K562 (cell line): ENCODE results near the gene RBBP4. TPM values are rescaled to one million over a fixed set of nuclear protein-coding genes. Genes with fewer than 3 reads are reported as not detected.

Experiments
- BRD9 ChIP-seq: fragments of 450-650 bp; IDR thresholded peaks from 2 replicates; pipeline ENCODE4 v1.6.1; 2018; ENCODE audit warnings: low read depth; ENCODE audit not compliant: partially characterized antibody
- GABPA ChIP-seq: fragments of 200-800 bp; sonication (Bioruptor generic); conservative IDR thresholded peaks from 2 replicates; pipeline ENCODE4 v1.6.1; 2016; ENCODE audit warnings: low read depth, missing genetic modification characterization, missing compliant biosample characterization
- MAFF ChIP-seq: IDR thresholded peaks from 2 replicates; pipeline ENCODE4 v1.6.1; 2012; ENCODE audit warnings: low read length, improper control_type of control experiment
- NFATC3 ChIP-seq: fragments of 450-650 bp; IDR thresholded peaks from 2 replicates; pipeline ENCODE4 v1.6.1; 2017; ENCODE audit warnings: mild to moderate bottlenecking
- PHF8 ChIP-seq: fragments of 200-600 bp; sonication (generic); IDR thresholded peaks from 2 replicates; pipeline ENCODE4 v1.6.1; 2012; ENCODE audit warnings: mixed run types, mild to moderate bottlenecking, inconsistent platforms, low read length, moderate library complexity, borderline replicate concordance
- POLR2AphosphoS5 ChIP-seq: IDR thresholded peaks from 2 replicates; pipeline ENCODE4 v1.6.1; 2011; ENCODE audit warnings: mild to moderate bottlenecking, low read depth, low read length, moderate library complexity; ENCODE audit not compliant: control insufficient read depth, insufficient read depth
- RAD51 ChIP-seq: fragments of 450-650 bp; IDR thresholded peaks from 2 replicates; pipeline ENCODE4 v1.7.1; 2016; ENCODE audit warnings: low read depth, mild to moderate bottlenecking, borderline replicate concordance
- RBBP5 ChIP-seq: fragments of 200-600 bp; sonication (generic); IDR thresholded peaks from 2 replicates; pipeline ENCODE4 v1.6.1; 2012; ENCODE audit warnings: borderline replicate concordance, mild to moderate bottlenecking, low read length, control low read depth, inconsistent platforms; ENCODE audit not compliant: insufficient read depth, poor library complexity, severe bottlenecking
- RUNX1 ChIP-seq: sonication (generic); IDR thresholded peaks from 2 replicates; pipeline ENCODE4 v1.6.1; 2016; ENCODE audit warnings: antibody characterized with exemption, low read depth
- SMARCE1 ChIP-seq: fragments of 450-650 bp; IDR thresholded peaks from 2 replicates; pipeline ENCODE4 v1.7.1; 2016; ENCODE audit warnings: mild to moderate bottlenecking
- TAL1 ChIP-seq: fragments of 450-650 bp; IDR thresholded peaks from 2 replicates; pipeline ENCODE4 v1.6.1; 2016; ENCODE audit warnings: mild to moderate bottlenecking
- ZNF589 ChIP-seq: fragments of 200-800 bp; sonication (Bioruptor generic); IDR thresholded peaks from 2 replicates; pipeline ENCODE4 v1.6.1; 2016; ENCODE audit warnings: low read depth, missing genetic modification characterization, missing compliant biosample characterization
- ZNF707 ChIP-seq: fragments of 250-450 bp; sonication (Bioruptor Pico); conservative IDR thresholded peaks from 2 replicates; pipeline ENCODE4 v1.8.0; 2022; ENCODE audit warnings: inconsistent platforms, mild to moderate bottlenecking, moderate library complexity
- polyA plus RNA-seq, 8 experiments: library from polyadenylated mRNA; depleted of rRNA in 4 of 8; stranded (reverse) in 5 of 8; unstranded in 3 of 8; fragments of >200 nt; fragmentation: Nextera tagmentation in 2 of 8; fragmentation: Illumina TruSeq in 1 of 8; extraction: Ambion mirVana in 2 of 8; extraction: Trizol in 1 of 8; gene quantifications; 2 replicates each; pipeline versions ENCODE4 v1.2.1 to v1.2.3, GENCODE V29; 2011 to 2014; ENCODE audit warnings: inconsistent platforms in 1 of 8, missing spikeins in 1 of 8
- total RNA-seq, 7 experiments: library from RNA; depleted of rRNA in 6 of 7; stranded (reverse); fragments of >200 nt in 6 of 7; fragmentation: Illumina TruSeq in 2 of 7; extraction: Trizol in 2 of 7; gene quantifications; 2 replicates each; pipeline versions ENCODE4 v1.2.1 to v1.2.3, GENCODE V29; 2011 to 2021; ENCODE audit warnings: low replicate concordance in 1 of 7
- TF ChIP-seq, protein P1 (sequence below): fragments of 450-650 bp; formaldehyde crosslinking; IDR thresholded peaks from 2 replicates; pipeline ENCODE4 v1.4.0; 2022; ENCODE audit warnings: mild to moderate bottlenecking, moderate library complexity
- TF ChIP-seq, protein P2 (sequence below), 2 experiments: fragments of 450-650 bp; IDR thresholded peaks; 2 replicates each; pipeline ENCODE4 v1.6.1; 2016; ENCODE audit warnings: mild to moderate bottlenecking in 2 of 2, borderline replicate concordance in 1 of 2, low read depth in 1 of 2, moderate library complexity in 1 of 2
- TF ChIP-seq, protein P3 (sequence below): fragments of 450-650 bp; formaldehyde crosslinking; IDR thresholded peaks from 2 replicates; pipeline ENCODE4 v1.4.0; 2020; ENCODE audit warnings: mild to moderate bottlenecking, mixed read lengths

The RBBP4 gene
- total and polyA plus RNA-seq, 9 of the 15 experiments (the other 6 are each of a cell fraction or from before 2014, with no cell fraction given), result 185 to 409 (median 259) TPM

DNA sequence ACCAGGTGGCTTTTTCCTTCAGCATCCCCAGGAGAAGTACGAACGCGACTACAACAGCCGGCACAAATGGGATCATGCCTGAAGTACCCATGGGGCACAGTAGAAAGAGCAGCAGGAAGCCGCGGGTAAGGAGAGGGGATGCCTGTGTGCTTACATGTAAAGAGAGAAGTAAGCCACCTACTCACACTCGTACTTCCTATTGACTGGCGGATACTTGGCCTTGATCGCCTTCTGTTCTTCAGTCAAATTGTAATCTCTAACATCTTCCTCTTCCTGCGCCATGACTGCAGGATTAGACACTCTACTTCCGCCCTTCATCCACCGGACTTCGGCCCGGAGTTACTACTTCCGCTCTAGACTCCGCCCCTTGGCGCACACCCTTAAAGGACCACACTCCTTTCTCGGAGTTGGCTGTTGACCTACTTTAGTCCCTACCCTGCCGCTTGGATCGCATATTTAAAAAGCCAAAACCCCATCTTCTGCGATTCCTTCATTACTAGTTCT lies 708 bp upstream of the RBBP4 start, which contains the start of gene ZBTB8OS (continued):
- TF ChIP-seq, protein P1, sequence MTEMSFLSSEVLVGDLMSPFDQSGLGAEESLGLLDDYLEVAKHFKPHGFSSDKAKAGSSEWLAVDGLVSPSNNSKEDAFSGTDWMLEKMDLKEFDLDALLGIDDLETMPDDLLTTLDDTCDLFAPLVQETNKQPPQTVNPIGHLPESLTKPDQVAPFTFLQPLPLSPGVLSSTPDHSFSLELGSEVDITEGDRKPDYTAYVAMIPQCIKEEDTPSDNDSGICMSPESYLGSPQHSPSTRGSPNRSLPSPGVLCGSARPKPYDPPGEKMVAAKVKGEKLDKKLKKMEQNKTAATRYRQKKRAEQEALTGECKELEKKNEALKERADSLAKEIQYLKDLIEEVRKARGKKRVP (CRISPR knock-in tag), result no peak
- TF ChIP-seq ZNF707 (CRISPR knock-in tag) (no peak), RAD51 (no peak), NFATC3 (peak; percentile 88; the same call in 1 of the 2 replicates), RBBP5 (peak; percentile 44), PHF8 (peak; percentile 79; the same call in 1 of the 2 replicates), TAL1 (0 out of 2 replicates have a peak, but pooled peaks have one; percentile 10), MAFF (0 out of 2 replicates have a peak, but pooled peaks have one; percentile 0), ZNF589 (CRISPR knock-in tag) (no peak), POLR2AphosphoS5 (peak; percentile 75), GABPA (tag) (peak; percentile 99), RUNX1 (0 out of 2 replicates have a peak, but pooled peaks have one; percentile 21), SMARCE1 (peak; percentile 46; the same call in 1 of the 2 replicates), BRD9 (peak; percentile 97)
- TF ChIP-seq, protein P2, sequence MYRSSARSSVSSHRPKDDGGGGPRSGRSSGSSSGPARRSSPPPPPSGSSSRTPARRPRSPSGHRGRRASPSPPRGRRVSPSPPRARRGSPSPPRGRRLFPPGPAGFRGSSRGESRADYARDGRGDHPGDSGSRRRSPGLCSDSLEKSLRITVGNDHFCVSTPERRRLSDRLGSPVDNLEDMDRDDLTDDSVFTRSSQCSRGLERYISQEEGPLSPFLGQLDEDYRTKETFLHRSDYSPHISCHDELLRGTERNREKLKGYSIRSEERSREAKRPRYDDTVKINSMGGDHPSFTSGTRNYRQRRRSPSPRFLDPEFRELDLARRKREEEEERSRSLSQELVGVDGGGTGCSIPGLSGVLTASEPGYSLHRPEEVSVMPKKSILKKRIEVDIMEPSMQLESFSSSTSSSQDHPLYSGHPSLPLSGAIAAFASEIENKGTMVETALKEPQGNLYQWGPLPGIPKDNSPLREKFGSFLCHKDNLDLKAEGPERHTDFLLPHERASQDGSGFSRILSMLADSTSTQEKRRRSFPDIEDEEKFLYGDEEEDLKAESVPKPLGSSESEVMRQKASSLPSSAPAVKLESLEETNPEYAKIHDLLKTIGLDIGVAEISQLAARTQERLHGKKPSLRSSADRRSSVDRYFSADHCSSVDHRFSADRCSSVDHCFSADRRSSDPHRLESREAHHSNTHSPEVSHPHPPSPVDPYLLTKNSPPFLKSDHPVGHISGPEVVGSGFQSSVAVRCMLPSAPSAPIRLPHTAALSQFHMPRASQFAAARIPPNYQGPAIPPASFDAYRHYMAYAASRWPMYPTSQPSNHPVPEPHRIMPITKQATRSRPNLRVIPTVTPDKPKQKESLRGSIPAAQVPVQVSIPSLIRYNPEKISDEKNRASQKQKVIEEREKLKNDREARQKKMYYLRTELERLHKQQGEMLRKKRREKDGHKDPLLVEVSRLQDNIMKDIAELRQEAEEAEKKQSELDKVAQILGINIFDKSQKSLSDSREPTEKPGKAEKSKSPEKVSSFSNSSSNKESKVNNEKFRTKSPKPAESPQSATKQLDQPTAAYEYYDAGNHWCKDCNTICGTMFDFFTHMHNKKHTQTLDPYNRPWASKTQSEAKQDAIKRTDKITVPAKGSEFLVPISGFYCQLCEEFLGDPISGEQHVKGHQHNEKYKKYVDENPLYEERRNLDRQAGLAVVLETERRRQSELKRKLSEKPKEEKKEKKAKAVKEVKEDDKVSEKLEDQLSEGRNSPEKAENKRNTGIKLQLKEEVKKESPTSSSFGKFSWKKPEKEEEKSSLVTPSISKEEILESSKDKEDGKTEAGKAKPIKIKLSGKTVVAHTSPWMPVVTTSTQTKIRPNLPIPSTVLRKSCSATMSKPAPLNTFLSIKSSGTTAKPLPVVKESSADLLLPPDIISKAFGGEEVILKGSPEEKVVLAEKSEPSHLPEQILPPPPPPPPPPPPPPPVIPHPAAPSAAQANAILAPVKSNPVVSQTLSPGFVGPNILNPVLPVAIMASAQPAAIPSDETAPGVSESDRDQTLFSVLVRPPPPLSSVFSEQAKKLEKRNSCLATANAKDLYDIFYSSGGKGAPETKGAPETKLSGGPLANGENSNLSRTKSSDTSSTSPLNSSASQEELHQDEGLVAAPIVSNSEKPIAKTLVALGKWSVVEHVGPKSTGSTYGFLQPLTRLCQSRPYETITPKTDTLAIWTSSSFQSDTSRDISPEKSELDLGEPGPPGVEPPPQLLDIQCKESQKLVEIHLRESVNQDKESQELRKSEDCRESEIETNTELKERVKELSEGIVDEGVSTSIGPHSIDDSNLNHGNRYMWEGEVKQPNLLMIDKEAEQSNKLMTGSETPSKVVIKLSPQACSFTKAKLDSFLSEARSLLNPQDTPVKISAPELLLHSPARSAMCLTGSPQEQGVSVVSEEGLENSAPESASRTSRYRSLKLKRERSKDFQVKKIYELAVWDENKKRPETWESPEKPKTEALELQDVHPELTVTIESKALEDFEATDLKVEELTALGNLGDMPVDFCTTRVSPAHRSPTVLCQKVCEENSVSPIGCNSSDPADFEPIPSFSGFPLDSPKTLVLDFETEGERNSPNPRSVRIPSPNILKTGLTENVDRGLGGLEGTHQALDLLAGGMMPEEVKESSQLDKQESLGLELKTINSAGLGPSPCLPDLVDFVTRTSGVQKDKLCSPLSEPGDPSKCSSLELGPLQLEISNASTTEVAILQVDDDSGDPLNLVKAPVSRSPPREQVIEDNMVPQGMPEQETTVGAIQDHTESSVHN (IDR thresholded peaks at IDR 0.05; ENCODE audit: borderline replicate concordance in 1 of 2, low read depth in 1 of 2), result no peak
- TF ChIP-seq, protein P3, sequence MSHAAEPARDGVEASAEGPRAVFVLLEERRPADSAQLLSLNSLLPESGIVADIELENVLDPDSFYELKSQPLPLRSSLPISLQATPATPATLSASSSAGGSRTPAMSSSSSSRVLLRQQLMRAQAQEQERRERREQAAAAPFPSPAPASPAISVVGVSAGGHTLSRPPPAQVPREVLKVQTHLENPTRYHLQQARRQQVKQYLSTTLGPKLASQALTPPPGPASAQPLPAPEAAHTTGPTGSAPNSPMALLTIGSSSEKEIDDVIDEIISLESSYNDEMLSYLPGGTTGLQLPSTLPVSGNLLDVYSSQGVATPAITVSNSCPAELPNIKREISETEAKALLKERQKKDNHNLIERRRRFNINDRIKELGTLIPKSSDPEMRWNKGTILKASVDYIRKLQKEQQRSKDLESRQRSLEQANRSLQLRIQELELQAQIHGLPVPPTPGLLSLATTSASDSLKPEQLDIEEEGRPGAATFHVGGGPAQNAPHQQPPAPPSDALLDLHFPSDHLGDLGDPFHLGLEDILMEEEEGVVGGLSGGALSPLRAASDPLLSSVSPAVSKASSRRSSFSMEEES, result no peak
